Measurements from ENCODE around the gene PCYOX1L. TPM values are rescaled to one million over a fixed set of nuclear protein-coding genes. Genes with fewer than 3 reads are reported as not detected.

Gene PCYOX1L
- total RNA-seq, 1 experiment from 2014 or later: 15.3 TPM

DNA sequence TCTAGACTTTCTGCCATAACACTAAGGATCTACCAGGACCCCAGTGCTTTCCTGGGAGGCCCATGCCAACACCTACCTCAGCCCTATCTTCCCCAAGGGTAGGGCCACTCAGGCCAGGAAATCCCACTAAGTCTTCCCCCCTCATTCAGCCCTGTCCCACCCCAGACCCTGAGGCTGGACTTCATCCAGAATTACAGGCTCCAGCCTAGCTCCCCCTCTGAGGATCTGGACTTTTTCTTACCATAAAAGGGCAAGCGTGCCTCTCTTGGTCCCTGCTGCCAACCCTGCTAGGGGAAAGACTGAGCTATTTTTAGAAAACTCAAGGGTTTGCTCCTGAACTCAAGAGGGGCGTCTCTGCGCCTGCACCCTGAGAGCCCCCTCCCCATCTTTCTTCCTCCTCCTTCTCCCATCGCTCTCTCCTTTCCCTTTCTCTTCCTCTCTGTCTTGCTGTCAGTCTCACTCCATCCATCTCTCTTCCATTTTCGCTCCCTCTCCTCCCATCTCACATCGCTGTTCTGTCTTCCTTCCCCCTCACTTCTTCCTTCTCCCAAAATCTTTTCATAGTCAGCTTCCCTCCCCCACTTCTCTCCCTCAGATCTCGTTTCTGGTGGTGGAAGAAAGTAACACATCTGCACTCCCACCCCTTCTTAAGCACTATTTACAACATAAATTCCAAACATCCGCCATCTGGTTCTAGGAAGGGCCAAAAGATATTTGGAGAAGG is 59.3 kb downstream of the PCYOX1L start:
- Histone ChIP-seq H3K4me1 (ENCODE audit: insufficient read depth, low read length) (no peaks in the 10 kb centered on the region), H3K23me2 (ENCODE audit: insufficient read length, low read depth, low read length, poor library complexity, severe bottlenecking) (no peaks in the 10 kb centered on the region), H3T11ph (ENCODE audit: low read length) (no peak overlapping the region), H2AFZ (ENCODE audit: low read length) (no peak overlapping the region), H4K91ac (ENCODE audit: insufficient read length, low read depth, low read length) (no peak overlapping the region), H2BK12ac (ENCODE audit: insufficient read length, low read depth, low read length) (no peak overlapping the region), H4K8ac (replicated peaks; ENCODE audit: insufficient read length, low read depth, low read length) (no peak overlapping the region), H2BK120ac (ENCODE audit: low read depth, low read length, poor library complexity, severe bottlenecking) (no peak overlapping the region), H3K79me1 (ENCODE audit: insufficient read depth, low read depth, low read length, poor library complexity, severe bottlenecking) (no peaks in the 10 kb centered on the region), H3K4me2 (ENCODE audit: insufficient read depth, insufficient read length, low read length) (no peak overlapping the region), H2BK5ac (ENCODE audit: insufficient read length, low read length) (no peak overlapping the region), H4K5ac (ENCODE audit: insufficient read length, low read depth, low read length) (no peak overlapping the region), H3K9me3 (ENCODE audit: control insufficient read depth, low read depth, low read length) (no peaks in the 10 kb centered on the region), H2BK15ac (ENCODE audit: low read depth, low read length) (no peak overlapping the region), H3K27ac (ENCODE audit: insufficient read length, low read depth, low read length) (no peak overlapping the region), H2BK20ac (ENCODE audit: low read depth, low read length, poor library complexity, severe bottlenecking) (no peak overlapping the region), H3K27me3 (ENCODE audit: insufficient read depth, low read length) (no peaks in the 10 kb centered on the region), H2AK5ac (ENCODE audit: insufficient read length, low read length) (no peak overlapping the region), H3K4ac (ENCODE audit: low read depth, low read length) (no peak overlapping the region), H3K23ac (ENCODE audit: insufficient read length, low read depth, low read length) (no peak overlapping the region), H3K14ac (ENCODE audit: insufficient read depth, low read length) (no peak overlapping the region), H3K18ac (ENCODE audit: insufficient read length, low read depth, low read length) (peak overlapping the region; percentile 46), H3K9ac (ENCODE audit: extremely low read depth, insufficient read length, low read length) (no peak overlapping the region), H4K20me1 (ENCODE audit: control insufficient read depth, insufficient read depth, insufficient read length) (no peaks in the 10 kb centered on the region), H3K56ac (ENCODE audit: insufficient read length, low read depth, low read length) (no peak overlapping the region), H3K79me2 (ENCODE audit: insufficient read depth, low read length) (no peaks in the 10 kb centered on the region)
- no peaks in the 10 kb centered on the region for H3K9me3 Mint-ChIP-seq
- peak overlapping the region; percentile 8 to 74 (median 73); a peak in 4 of 7 replicates for H3K27ac Mint-ChIP-seq
- no peaks in the 10 kb centered on the region; a peak in 1 of 7 replicates for H3K36me3 Mint-ChIP-seq (ENCODE audit: insufficient read depth in 1 of 3, low read depth in 3 of 3)
- H3K4me1 Mint-ChIP-seq: peaks cover 23 to 45% of the 10 kb centered on the region in 2 experiments
- no peak for DNase-seq
- 100% methylated on average over 2 of the region's 8 CpGs for WGBS (ENCODE audit: extremely low coverage, insufficient read length, low lambda C conversion rate)
- no peak overlapping the region; a peak in 1 of 5 replicates for H3K4me3 Mint-ChIP-seq
- TF ChIP-seq CTCF (conservative IDR thresholded peaks at IDR 0.05): no peak
- no peaks in the 10 kb centered on the region for H3K27me3 Mint-ChIP-seq (ENCODE audit: low read depth)

Measured in H9 (cell line).